NT2/D1 (cell line): ENCODE data around the gene OAS2.

ENCODE experiments used
- SUZ12 ChIP-seq: IDR thresholded peaks from 2 replicates; pipeline ENCODE4 v1.6.1; 2011; ENCODE audit not compliant: insufficient read length, insufficient read depth; ENCODE audit errors: extremely low read depth
- ZNF274 ChIP-seq: IDR thresholded peaks from 2 replicates; pipeline ENCODE4 v1.6.1; 2011; ENCODE audit warnings: mild to moderate bottlenecking, low read depth, low read length

DNA sequence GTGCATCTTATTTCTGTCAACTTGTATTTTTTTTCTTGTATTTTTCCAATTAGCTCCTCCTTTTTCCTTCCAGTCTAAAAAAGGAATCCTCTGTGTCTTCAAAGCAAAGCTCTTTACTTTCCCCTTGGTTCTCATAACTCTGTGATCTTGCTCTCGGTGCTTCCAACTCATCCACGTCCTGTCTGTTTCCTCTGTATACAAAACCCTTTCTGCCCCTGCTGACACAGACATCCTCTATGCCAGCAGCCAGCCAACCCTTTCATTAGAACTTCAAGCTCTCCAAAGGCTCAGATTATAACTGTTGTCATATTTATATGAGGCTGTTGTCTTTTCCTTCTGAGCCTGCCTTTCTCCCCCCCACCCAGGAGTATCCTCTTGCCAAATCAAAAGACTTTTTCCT is 32.4 kb downstream of the OAS2 start:
- TF ChIP-seq ZNF274 (no peak), SUZ12 (no peak)
